GM19438 (cell line): ENCODE data around the gene UNC5A.

ENCODE experiments used
- ATAC-seq: cut with Tn5 transposase; IDR thresholded peaks from one replicate; pipeline ENCODE4 v1.9.1; 2021; ENCODE audit warnings: low read depth; ENCODE audit not compliant: unreplicated experiment

Gene UNC5A

GRCh38 chr5:176844281-176844680 is 33.9 kb downstream of the UNC5A start:
- no peak for ATAC-seq

- ATAC-seq: no peak
Measured at GRCh38 chr5:176844706-176845391, 34.5 kb downstream of the UNC5A start.

- ATAC-seq: no peak
Measured at GRCh38 chr5:176845392-176845713, 35.0 kb downstream of the UNC5A start.

- ATAC-seq: no peak
Measured at GRCh38 chr5:176846335-176847140, 36.2 kb downstream of the UNC5A start.

GRCh38 chr5:176847148-176847547 is 36.8 kb downstream of the UNC5A start:
- no peak for ATAC-seq

- no peak for ATAC-seq
Measured at GRCh38 chr5:176847726-176848290, 37.4 kb downstream of the UNC5A start.

- no peak for ATAC-seq
Measured at GRCh38 chr5:176848651-176849050, 38.3 kb downstream of the UNC5A start.

GRCh38 chr5:176849611-176850227 is 39.4 kb downstream of the UNC5A start:
- ATAC-seq: no peak

- no peak for ATAC-seq
Measured at GRCh38 chr5:176850371-176851245, 40.2 kb downstream of the UNC5A start.

- ATAC-seq: no peak
Measured at GRCh38 chr5:176851380-176851779, 41.0 kb downstream of the UNC5A start.

GRCh38 chr5:176851871-176852658 is 41.7 kb downstream of the UNC5A start:
- no peak for ATAC-seq

- no peak for ATAC-seq
Measured at GRCh38 chr5:176853151-176853778, 42.9 kb downstream of the UNC5A start.

GRCh38 chr5:176854164-176854563 is 43.8 kb downstream of the UNC5A start:
- ATAC-seq: no peak

GRCh38 chr5:176855598-176855997 is 45.2 kb downstream of the UNC5A start:
- ATAC-seq: no peak

GRCh38 chr5:176856746-176857145 is 46.4 kb downstream of the UNC5A start:
- no peak for ATAC-seq

- no peak for ATAC-seq
Measured at GRCh38 chr5:176857216-176857893, 47.0 kb downstream of the UNC5A start.

GRCh38 chr5:176857894-176858273 is 47.5 kb downstream of the UNC5A start:
- ATAC-seq: no peak

- no peak for ATAC-seq
Measured at GRCh38 chr5:176859916-176860315, 49.6 kb downstream of the UNC5A start.

- no peak for ATAC-seq
Measured at GRCh38 chr5:176860381-176860780, 50.0 kb downstream of the UNC5A start.
